ENCODE results near the gene ZNF423.

ZNF423 gene

GRCh38 chr16:49442805-49443204 lies 413.1 kb downstream of the ZNF423 start:
- H3K27me3 Mint-ChIP-seq, result no peaks in the 10 kb centered on the region
- no peaks in the 10 kb centered on the region for H3K36me3 Mint-ChIP-seq (ENCODE audit: low read depth)
- H3K4me1 Mint-ChIP-seq, result peaks cover 23% of the 10 kb centered on the region
- no peak overlapping the region for H3K4me3 Mint-ChIP-seq
- DNase-seq (no peak), ATAC-seq (no peak)
- H3K27ac Mint-ChIP-seq, result no peak overlapping the region
- H3K9me3 Mint-ChIP-seq, result no peaks in the 10 kb centered on the region

GRCh38 chr16:49441366-49441780 lies 414.5 kb downstream of the ZNF423 start:
- peak overlapping the region; percentile 40 for H3K27ac Mint-ChIP-seq
- DNase-seq, result peak; percentile 61
- no peaks in the 10 kb centered on the region for H3K27me3 Mint-ChIP-seq
- H3K4me3 Mint-ChIP-seq, result peak overlapping the region; percentile 30
- no peaks in the 10 kb centered on the region for H3K36me3 Mint-ChIP-seq (ENCODE audit: low read depth)
- ATAC-seq, result peak; percentile 85
- H3K9me3 Mint-ChIP-seq, result no peaks in the 10 kb centered on the region
- H3K4me1 Mint-ChIP-seq, result peaks cover 23% of the 10 kb centered on the region

- Mint-ChIP-seq H3K27me3 (no peaks in the 10 kb centered on the region), H3K27ac (peak overlapping the region; percentile 40), H3K36me3 (ENCODE audit: low read depth) (no peaks in the 10 kb centered on the region), H3K4me3 (no peak overlapping the region), H3K9me3 (no peaks in the 10 kb centered on the region), H3K4me1 (peaks cover 23% of the 10 kb centered on the region)
- ATAC-seq (no peak), DNase-seq (no peak)
Measured at GRCh38 chr16:49440156-49441065, 415.5 kb downstream of the ZNF423 start.

- Mint-ChIP-seq H3K4me3 (no peak overlapping the region), H3K27me3 (no peaks in the 10 kb centered on the region), H3K36me3 (ENCODE audit: low read depth) (no peaks in the 10 kb centered on the region), H3K9me3 (no peaks in the 10 kb centered on the region), H3K4me1 (peaks cover 23% of the 10 kb centered on the region), H3K27ac (no peak overlapping the region)
- DNase-seq (no peak), ATAC-seq (no peak)
Measured at GRCh38 chr16:49439676-49440075, 416.2 kb downstream of the ZNF423 start.

- no peaks in the 10 kb centered on the region for H3K27me3 Mint-ChIP-seq
- no peaks in the 10 kb centered on the region for H3K36me3 Mint-ChIP-seq (ENCODE audit: low read depth)
- H3K9me3 Mint-ChIP-seq, result no peaks in the 10 kb centered on the region
- H3K4me1 Mint-ChIP-seq, result peaks cover 23% of the 10 kb centered on the region
- ATAC-seq (no peak), DNase-seq (no peak)
- H3K4me3 Mint-ChIP-seq, result no peak overlapping the region
- H3K27ac Mint-ChIP-seq, result no peak overlapping the region
Measured at GRCh38 chr16:49439050-49439449, 416.9 kb downstream of the ZNF423 start.

All from activated naive CD8-positive, alpha-beta T cell treated with anti-CD3 and anti-CD28 coated beads, Interleukin-2, amount 50 U/mL, for 24 hours (primary cell).